SK-N-SH treated with all-trans-retinoic acid at 6 μM for 48 hours (cell line): ENCODE measurements around the gene MLLT1.

Experiments
- ARNTL ChIP-seq: fragments of 450-650 bp; formaldehyde crosslinking; IDR thresholded peaks from 2 replicates; pipeline ENCODE4 v1.5.0; 2020; ENCODE audit warnings: low read depth, mild to moderate bottlenecking, moderate library complexity, borderline replicate concordance
- GLIS3 ChIP-seq: fragments of 250-450 bp; sonication (Bioruptor Pico); IDR thresholded peaks from 2 replicates; pipeline ENCODE4 v1.5.0; 2020; ENCODE audit warnings: mild to moderate bottlenecking, moderate library complexity
- ISL1 ChIP-seq: fragments of 250-450 bp; sonication (Bioruptor Pico); IDR thresholded peaks from 2 replicates; pipeline ENCODE4 v2.1.2; 2022; ENCODE audit warnings: mild to moderate bottlenecking, moderate library complexity
- RARB ChIP-seq: fragments of 250-450 bp; sonication (Bioruptor Pico); IDR thresholded peaks from 2 replicates; pipeline ENCODE4 v1.8.0; 2021; ENCODE audit warnings: mild to moderate bottlenecking, moderate library complexity
- TCF4 ChIP-seq: fragments of 250-450 bp; sonication (Bioruptor Pico); IDR thresholded peaks from 2 replicates; pipeline ENCODE4 v1.8.0; 2021; ENCODE audit warnings: mild to moderate bottlenecking, moderate library complexity, borderline replicate concordance
- ZC3H10 ChIP-seq: fragments of 250-450 bp; sonication (Bioruptor Pico); IDR thresholded peaks from 2 replicates; pipeline ENCODE4 v1.5.1; 2021; ENCODE audit warnings: mild to moderate bottlenecking, moderate library complexity
- ZFP3 ChIP-seq: fragments of 250-450 bp; sonication (Bioruptor Pico); IDR thresholded peaks from 2 replicates; pipeline ENCODE4 v1.5.0; 2020; ENCODE audit warnings: mild to moderate bottlenecking, moderate library complexity
- ZFP30 ChIP-seq: fragments of 450-650 bp; formaldehyde crosslinking; IDR thresholded peaks from 2 replicates; pipeline ENCODE4 v1.5.0; 2022; ENCODE audit warnings: mild to moderate bottlenecking, moderate library complexity
- ZNF565 ChIP-seq: fragments of 450-650 bp; formaldehyde crosslinking; conservative IDR thresholded peaks from 2 replicates; pipeline ENCODE4 v1.5.0; 2020; ENCODE audit warnings: low read depth, mild to moderate bottlenecking, moderate library complexity
- ZNF8 ChIP-seq: fragments of 450-650 bp; formaldehyde crosslinking; IDR thresholded peaks from 2 replicates; pipeline ENCODE4 v1.5.0; 2020; ENCODE audit warnings: mild to moderate bottlenecking, moderate library complexity
- TF ChIP-seq, protein P1 (sequence below): fragments of 250-450 bp; sonication (Bioruptor Pico); IDR thresholded peaks from 2 replicates; pipeline ENCODE4 v1.8.0; 2020; ENCODE audit warnings: mild to moderate bottlenecking, moderate library complexity, borderline replicate concordance
- TF ChIP-seq, protein P2 (sequence below): fragments of 250-450 bp; sonication (Bioruptor Pico); IDR thresholded peaks from 2 replicates; pipeline ENCODE4 v1.5.1; 2020; ENCODE audit warnings: low read depth, mild to moderate bottlenecking, moderate library complexity
- TF ChIP-seq, protein P3 (sequence below): fragments of 250-450 bp; sonication (Bioruptor Pico); IDR thresholded peaks from 2 replicates; pipeline ENCODE4 v1.5.0; 2020; ENCODE audit warnings: mild to moderate bottlenecking, moderate library complexity

DNA sequence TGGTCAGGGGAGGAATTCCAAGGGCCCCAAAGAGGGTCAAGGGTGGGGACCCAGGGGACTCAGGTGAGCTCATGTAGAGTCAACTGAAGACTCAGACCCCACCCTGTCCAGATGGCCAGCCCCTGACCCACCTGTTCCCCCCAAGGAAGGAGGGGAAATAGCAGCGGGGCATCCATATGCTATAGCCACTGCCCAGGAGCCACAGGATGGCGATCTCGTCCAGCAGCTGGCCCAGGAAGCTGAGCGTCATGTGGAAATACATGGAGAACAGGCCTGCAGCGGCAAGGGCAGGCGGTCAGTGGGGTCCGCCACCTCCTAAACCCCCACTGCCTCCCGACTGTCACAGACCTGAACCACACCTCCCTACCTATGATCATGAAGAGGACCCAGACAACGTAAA is 32.2 kb upstream of the MLLT1 start:
- TF ChIP-seq ZNF565 (CRISPR knock-in tag) (no peak), ARNTL (CRISPR knock-in tag) (no peak), ZFP3 (CRISPR knock-in tag) (no peak), GLIS3 (CRISPR knock-in tag) (no peak), ZC3H10 (CRISPR knock-in tag) (no peak), ZFP30 (no peak), TCF4 (CRISPR knock-in tag) (no peak), ISL1 (CRISPR knock-in tag) (no peak), ZNF8 (CRISPR knock-in tag) (no peak), RARB (CRISPR knock-in tag) (no peak)
- TF ChIP-seq, protein P1, sequence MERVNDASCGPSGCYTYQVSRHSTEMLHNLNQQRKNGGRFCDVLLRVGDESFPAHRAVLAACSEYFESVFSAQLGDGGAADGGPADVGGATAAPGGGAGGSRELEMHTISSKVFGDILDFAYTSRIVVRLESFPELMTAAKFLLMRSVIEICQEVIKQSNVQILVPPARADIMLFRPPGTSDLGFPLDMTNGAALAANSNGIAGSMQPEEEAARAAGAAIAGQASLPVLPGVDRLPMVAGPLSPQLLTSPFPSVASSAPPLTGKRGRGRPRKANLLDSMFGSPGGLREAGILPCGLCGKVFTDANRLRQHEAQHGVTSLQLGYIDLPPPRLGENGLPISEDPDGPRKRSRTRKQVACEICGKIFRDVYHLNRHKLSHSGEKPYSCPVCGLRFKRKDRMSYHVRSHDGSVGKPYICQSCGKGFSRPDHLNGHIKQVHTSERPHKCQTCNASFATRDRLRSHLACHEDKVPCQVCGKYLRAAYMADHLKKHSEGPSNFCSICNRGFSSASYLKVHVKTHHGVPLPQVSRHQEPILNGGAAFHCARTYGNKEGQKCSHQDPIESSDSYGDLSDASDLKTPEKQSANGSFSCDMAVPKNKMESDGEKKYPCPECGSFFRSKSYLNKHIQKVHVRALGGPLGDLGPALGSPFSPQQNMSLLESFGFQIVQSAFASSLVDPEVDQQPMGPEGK: no peak
- TF ChIP-seq, protein P2, sequence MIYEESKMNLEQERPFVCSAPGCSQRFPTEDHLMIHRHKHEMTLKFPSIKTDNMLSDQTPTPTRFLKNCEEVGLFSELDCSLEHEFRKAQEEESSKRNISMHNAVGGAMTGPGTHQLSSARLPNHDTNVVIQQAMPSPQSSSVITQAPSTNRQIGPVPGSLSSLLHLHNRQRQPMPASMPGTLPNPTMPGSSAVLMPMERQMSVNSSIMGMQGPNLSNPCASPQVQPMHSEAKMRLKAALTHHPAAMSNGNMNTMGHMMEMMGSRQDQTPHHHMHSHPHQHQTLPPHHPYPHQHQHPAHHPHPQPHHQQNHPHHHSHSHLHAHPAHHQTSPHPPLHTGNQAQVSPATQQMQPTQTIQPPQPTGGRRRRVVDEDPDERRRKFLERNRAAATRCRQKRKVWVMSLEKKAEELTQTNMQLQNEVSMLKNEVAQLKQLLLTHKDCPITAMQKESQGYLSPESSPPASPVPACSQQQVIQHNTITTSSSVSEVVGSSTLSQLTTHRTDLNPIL (CRISPR knock-in tag): no peak
- TF ChIP-seq, protein P3, sequence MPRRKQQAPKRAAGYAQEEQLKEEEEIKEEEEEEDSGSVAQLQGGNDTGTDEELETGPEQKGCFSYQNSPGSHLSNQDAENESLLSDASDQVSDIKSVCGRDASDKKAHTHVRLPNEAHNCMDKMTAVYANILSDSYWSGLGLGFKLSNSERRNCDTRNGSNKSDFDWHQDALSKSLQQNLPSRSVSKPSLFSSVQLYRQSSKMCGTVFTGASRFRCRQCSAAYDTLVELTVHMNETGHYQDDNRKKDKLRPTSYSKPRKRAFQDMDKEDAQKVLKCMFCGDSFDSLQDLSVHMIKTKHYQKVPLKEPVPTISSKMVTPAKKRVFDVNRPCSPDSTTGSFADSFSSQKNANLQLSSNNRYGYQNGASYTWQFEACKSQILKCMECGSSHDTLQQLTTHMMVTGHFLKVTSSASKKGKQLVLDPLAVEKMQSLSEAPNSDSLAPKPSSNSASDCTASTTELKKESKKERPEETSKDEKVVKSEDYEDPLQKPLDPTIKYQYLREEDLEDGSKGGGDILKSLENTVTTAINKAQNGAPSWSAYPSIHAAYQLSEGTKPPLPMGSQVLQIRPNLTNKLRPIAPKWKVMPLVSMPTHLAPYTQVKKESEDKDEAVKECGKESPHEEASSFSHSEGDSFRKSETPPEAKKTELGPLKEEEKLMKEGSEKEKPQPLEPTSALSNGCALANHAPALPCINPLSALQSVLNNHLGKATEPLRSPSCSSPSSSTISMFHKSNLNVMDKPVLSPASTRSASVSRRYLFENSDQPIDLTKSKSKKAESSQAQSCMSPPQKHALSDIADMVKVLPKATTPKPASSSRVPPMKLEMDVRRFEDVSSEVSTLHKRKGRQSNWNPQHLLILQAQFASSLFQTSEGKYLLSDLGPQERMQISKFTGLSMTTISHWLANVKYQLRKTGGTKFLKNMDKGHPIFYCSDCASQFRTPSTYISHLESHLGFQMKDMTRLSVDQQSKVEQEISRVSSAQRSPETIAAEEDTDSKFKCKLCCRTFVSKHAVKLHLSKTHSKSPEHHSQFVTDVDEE (CRISPR knock-in tag): no peak
